ENCODE measurements around the gene SIRT4. TPM values are rescaled to one million over a fixed set of nuclear protein-coding genes. Genes with fewer than 3 reads are reported as not detected.

The SIRT4 gene
- total and polyA plus RNA-seq, 10 of the 15 experiments (the other 5 are each of a cell fraction or from before 2014, with no cell fraction given), result 0.19 to 0.98 (median 0.44) TPM

GRCh38 chr12:120332523-120332922 is 30.4 kb downstream of the SIRT4 start:
- intact Hi-C loops (cut with micrococcal nuclease; ENCODE audit: unreplicated experiment), result no loop called here
- 32% methylated on average over 6 of the region's 7 CpGs for WGBS (ENCODE audit: insufficient coverage, insufficient replicate concordance, low lambda C conversion rate, missing lambda C conversion rate)
- in situ Hi-C loops (cut with MboI), result no loop called here

More at GRCh38 chr12:120332523-120332922, 30.4 kb downstream of the SIRT4 start:
- ChIA-PET RAD21 (ENCODE audit: unreplicated experiment) (no interaction called here), POLR2A (no interaction called here), SMC1A (ENCODE audit: uncharacterized antibody, unreplicated experiment) (no interaction called here), CTCF (interaction anchor here (0.8 kb wide), 1 partner anchor 98 kb away, joined by 4 read pairs; no protein-coding TSS in a partner anchor)
- BruUV-seq (replicated peaks), result no TSS peak
- ATAC-seq (no peak), DNase-seq (ENCODE audit: low read depth, low spot score) (no peak), FAIRE-seq (no peak)
- Histone ChIP-seq H3K36me3 (ENCODE audit: control insufficient read depth in 2 of 2, insufficient read depth in 2 of 2, low read length in 1 of 2) (no peaks in the 10 kb centered on the region), H4K20me1 (ENCODE audit: control insufficient read depth, insufficient read depth) (no peaks in the 10 kb centered on the region), H3K9ac (ENCODE audit: control insufficient read depth, insufficient read depth, low read length) (no peak overlapping the region), H3K79me2 (ENCODE audit: control insufficient read depth, insufficient read depth, low read length) (no peaks in the 10 kb centered on the region), H3K4me3 (no peak overlapping the region), H3K4me2 (ENCODE audit: control insufficient read depth, insufficient read depth) (no peak overlapping the region), H3K9me3 (replicated peaks; ENCODE audit: control insufficient read depth, insufficient read depth, low read length) (peaks cover 6% of the 10 kb centered on the region; the same call in 2 of the 3 replicates), H3K4me1 (ENCODE audit: control insufficient read depth, insufficient read depth, low read length) (no peaks in the 10 kb centered on the region), H3K27ac (ENCODE audit: control insufficient read depth, insufficient read depth) (no peak overlapping the region), H2AFZ (ENCODE audit: control insufficient read depth, low read depth, low read length) (no peak overlapping the region), H3K27me3 (replicated peaks in 1 of 2; ENCODE audit: control insufficient read depth in 2 of 2, insufficient read depth in 2 of 2, low read length in 1 of 2) (no peaks in the 10 kb centered on the region; a peak in 1 of 4 replicates)
- TF ChIP-seq NR2C2 (IDR thresholded peaks at IDR 0.05; ENCODE audit: borderline replicate concordance, control insufficient read depth, insufficient read length, low read depth), result no peak
- no peak for TF ChIP-seq IRF3 (IDR thresholded peaks at IDR 0.05)
- TF ChIP-seq SUPT20H (IDR thresholded peaks at IDR 0.05; ENCODE audit: borderline replicate concordance, control insufficient read depth, low read depth, low read length), result no peak
- TF ChIP-seq NFYA (IDR thresholded peaks at IDR 0.05; ENCODE audit: borderline replicate concordance, low read depth, low read length), result no peak
- no peak for TF ChIP-seq MEF2A (IDR thresholded peaks at IDR 0.05; ENCODE audit: insufficient read depth, low read depth, low read length)
- no peak for TF ChIP-seq PRDM15 (CRISPR knock-in tag; IDR thresholded peaks at IDR 0.05)
- no peak for TF ChIP-seq RCOR1 (conservative IDR thresholded peaks at IDR 0.05; ENCODE audit: low read depth, low read length)
- TF ChIP-seq KLF5 (IDR thresholded peaks at IDR 0.05; ENCODE audit: partially characterized antibody), result no peak
- no peak for TF ChIP-seq ZZZ3 (IDR thresholded peaks at IDR 0.05; ENCODE audit: control insufficient read depth, insufficient read length, low read depth)
- TF ChIP-seq EED (IDR thresholded peaks at IDR 0.05; ENCODE audit: low read depth), result no peak
- TF ChIP-seq KDM1A (IDR thresholded peaks at IDR 0.05; ENCODE audit: borderline replicate concordance), result no peak
- TF ChIP-seq ASH2L (IDR thresholded peaks at IDR 0.05; ENCODE audit: borderline replicate concordance, low read depth), result no peak
- no peak for TF ChIP-seq ELK1 (IDR thresholded peaks at IDR 0.05; ENCODE audit: low read depth, low read length)
- TF ChIP-seq NKRF (conservative IDR thresholded peaks at IDR 0.05), result no peak

Data from GM12878 (cell line).